Tibial nerve (tissue), 4 donors: ENCODE measurements around the gene FOXL2NB.

Experiments
- CTCF ChIP-seq, 5 experiments: fragments of 200-600 bp in 3 of 5; fragments of 450-650 bp in 2 of 5; sonication (generic) in 3 of 5; IDR thresholded peaks; one replicate each; pipeline ENCODE4 v1.5.1; 2016 to 2019; ENCODE audit warnings: antibody characterized with exemption in 5 of 5, mild to moderate bottlenecking in 3 of 5, moderate library complexity in 2 of 5
- EP300 ChIP-seq, 2 donors: sonication (generic); formaldehyde crosslinking; IDR thresholded peaks; one replicate each; pipeline ENCODE4 v1.6.1; 2017; ENCODE audit warnings: antibody characterized with exemption in 2 of 2, mild to moderate bottlenecking in 1 of 2

- TF ChIP-seq CTCF (IDR thresholded peaks at IDR 0.05) (no peak), EP300 (IDR thresholded peaks at IDR 0.05) (no peak)
Measured at GRCh38 chr3:138933068-138933668, 13.8 kb upstream of the FOXL2NB start.
